C4-2B (cell line): ENCODE measurements around the gene TCERG1L.

Experiments used
- CTCF ChIP-seq: fragments of 450-650 bp; conservative IDR thresholded peaks from 2 replicates; pipeline ENCODE4 v1.5.1; 2017; ENCODE audit warnings: mild to moderate bottlenecking
- ZFX ChIP-seq: fragments of 450-650 bp; IDR thresholded peaks from 2 replicates; pipeline ENCODE4 v1.6.1; 2017

DNA sequence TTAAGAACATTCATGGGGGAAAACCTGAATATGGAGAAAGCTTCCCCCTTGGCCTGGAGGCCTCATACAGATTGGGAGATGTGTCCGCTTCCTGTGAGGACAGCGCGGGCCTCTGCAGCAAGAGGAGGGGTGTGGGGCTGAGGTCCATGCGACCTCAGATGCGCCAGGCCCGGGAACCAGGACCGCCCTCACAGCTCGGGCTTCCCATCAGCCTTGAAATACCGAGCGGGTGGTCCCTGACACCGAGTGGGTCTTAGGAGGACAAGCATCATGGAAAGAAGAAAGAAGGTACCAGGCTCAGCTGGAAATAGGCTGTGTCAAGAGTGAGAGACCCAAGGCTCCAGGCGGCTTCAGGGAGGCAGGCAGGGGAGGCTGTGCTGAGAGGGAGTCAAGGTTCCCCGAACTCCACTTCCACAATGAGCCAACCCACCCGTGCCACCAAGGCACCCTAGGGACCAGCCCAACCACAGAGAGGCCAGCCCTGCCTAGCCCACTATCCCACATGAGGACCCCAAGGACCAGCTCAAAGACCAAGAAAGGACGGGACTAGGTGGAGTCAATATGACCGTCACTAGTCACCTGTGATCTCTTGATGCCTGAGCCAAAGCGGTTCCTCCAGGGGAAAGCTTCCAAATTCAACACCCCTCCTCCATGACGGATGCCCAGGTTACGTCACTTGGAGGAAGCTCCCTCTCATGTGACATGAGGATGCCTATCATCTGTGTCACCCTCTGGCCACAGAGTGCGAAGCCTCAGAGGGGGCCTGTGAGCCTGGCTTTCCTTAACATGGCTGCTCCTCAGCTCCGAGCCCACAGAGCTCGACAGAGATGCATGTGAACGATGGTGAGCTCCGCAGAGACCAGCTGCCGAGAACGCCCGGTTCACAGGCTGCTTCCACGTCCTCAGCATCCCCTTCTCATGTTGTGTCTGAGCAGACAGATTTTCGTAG, 103.7 kb downstream of the TCERG1L start:
- TF ChIP-seq CTCF (no peak), ZFX (no peak)
